Stomach (tissue), 9 donors: ENCODE data around the gene KRTAP17-1. TPM values are rescaled to one million over a fixed set of nuclear protein-coding genes. Genes with fewer than 3 reads are reported as not detected.

Experiments used
- DNase-seq, 2 donors: peaks; one replicate each; pipeline versions ENCODE4 v3.0.0 to v3.0.0-alpha.2; 2013 to 2019
- H3K27ac ChIP-seq, 5 donors: fragments of 200-600 bp in 4 of 5; sonication (generic) in 4 of 5; one replicate each; pipeline ENCODE4 v1.5.1; 2013 to 2019; ENCODE audit warnings: mild to moderate bottlenecking in 1 of 5, moderate library complexity in 1 of 5
- H3K27me3 ChIP-seq, 3 donors: fragments of 200-600 bp; sonication (generic); one replicate each; pipeline ENCODE4 v1.5.1; 2017 to 2019; ENCODE audit warnings: mixed run types in 1 of 3
- H3K36me3 ChIP-seq, 4 donors: fragments of 200-600 bp; sonication (generic); 1 replicate in 3 of 4; 2 replicates in 1 of 4; pipeline ENCODE4 v1.5.1; 2016 to 2019
- H3K4me1 ChIP-seq, 4 donors: fragments of 200-600 bp; sonication (generic); one replicate each; pipeline ENCODE4 v1.5.1; 2016 to 2019
- H3K4me3 ChIP-seq, 4 donors: fragments of 200-600 bp; sonication (generic) in 3 of 4; one replicate each; pipeline ENCODE4 v1.5.1; 2016 to 2019; ENCODE audit warnings: mild to moderate bottlenecking in 1 of 4
- H3K9me3 ChIP-seq, 4 donors: fragments of 200-600 bp; sonication (generic); one replicate each; pipeline ENCODE4 v1.5.1; 2016 to 2019
- CTCF ChIP-seq, 7 experiments: fragments of 450-650 bp in 4 of 7; fragments of 200-600 bp in 3 of 7; sonication (generic) in 3 of 7; IDR thresholded peaks; one replicate each; pipeline ENCODE4 v1.5.1; 2016 to 2019; ENCODE audit warnings: antibody characterized with exemption in 7 of 7, control low read depth in 2 of 7, mild to moderate bottlenecking in 1 of 7
- EP300 ChIP-seq: sonication (generic); formaldehyde crosslinking; IDR thresholded peaks from one replicate; pipeline ENCODE4 v1.6.1; 2017; ENCODE audit warnings: antibody characterized with exemption
- POLR2A ChIP-seq, 4 donors: fragments of 450-650 bp; IDR thresholded peaks; one replicate each; pipeline ENCODE4 v1.6.1; 2016; ENCODE audit warnings: antibody characterized with exemption in 4 of 4, control low read depth in 2 of 4, mild to moderate bottlenecking in 1 of 4, moderate library complexity in 1 of 4
- POLR2AphosphoS5 ChIP-seq, 3 donors: sonication (generic); formaldehyde crosslinking; IDR thresholded peaks; one replicate each; pipeline ENCODE4 v1.6.1; 2016; ENCODE audit warnings: antibody characterized with exemption in 3 of 3
- WGBS, 5 donors: extraction: QIAGEN DNeasy Blood & Tissue Kit in 3 of 5; methylation state at CpG; one replicate each; pipeline versions ENCODE4 v1.1.5 to v1.1.7; 2013 to 2018; 5-methylcytosine and 5-hydroxymethylcytosine counted together
- intact Hi-C: fragments of 100-400 bp; cut with DNase I; formaldehyde crosslinking; loops from one replicate; pipeline ENCODE4 v1.15.1; 2023; ENCODE audit warnings: low total_unique reads
- polyA plus RNA-seq, 3 donors: library from polyadenylated mRNA; stranded (reverse); fragments of 200-250 nt; gene quantifications; one replicate each; pipeline ENCODE4 v1.2.3, GENCODE V29; 2013
- total RNA-seq, 5 donors: library from RNA; depleted of rRNA; stranded (reverse); fragments of >200 nt; gene quantifications; one replicate each; pipeline versions ENCODE4 v1.1.0 to v1.2.3, GENCODE V29; 2014 to 2016
- donor health status: healthy with polysubstance abuse.
- donor health status: Bipolar disorder and iron deficiency.
- donor health status: healthy.

KRTAP17-1 gene
- total and polyA plus RNA-seq, 8 donors: not detected

DNA sequence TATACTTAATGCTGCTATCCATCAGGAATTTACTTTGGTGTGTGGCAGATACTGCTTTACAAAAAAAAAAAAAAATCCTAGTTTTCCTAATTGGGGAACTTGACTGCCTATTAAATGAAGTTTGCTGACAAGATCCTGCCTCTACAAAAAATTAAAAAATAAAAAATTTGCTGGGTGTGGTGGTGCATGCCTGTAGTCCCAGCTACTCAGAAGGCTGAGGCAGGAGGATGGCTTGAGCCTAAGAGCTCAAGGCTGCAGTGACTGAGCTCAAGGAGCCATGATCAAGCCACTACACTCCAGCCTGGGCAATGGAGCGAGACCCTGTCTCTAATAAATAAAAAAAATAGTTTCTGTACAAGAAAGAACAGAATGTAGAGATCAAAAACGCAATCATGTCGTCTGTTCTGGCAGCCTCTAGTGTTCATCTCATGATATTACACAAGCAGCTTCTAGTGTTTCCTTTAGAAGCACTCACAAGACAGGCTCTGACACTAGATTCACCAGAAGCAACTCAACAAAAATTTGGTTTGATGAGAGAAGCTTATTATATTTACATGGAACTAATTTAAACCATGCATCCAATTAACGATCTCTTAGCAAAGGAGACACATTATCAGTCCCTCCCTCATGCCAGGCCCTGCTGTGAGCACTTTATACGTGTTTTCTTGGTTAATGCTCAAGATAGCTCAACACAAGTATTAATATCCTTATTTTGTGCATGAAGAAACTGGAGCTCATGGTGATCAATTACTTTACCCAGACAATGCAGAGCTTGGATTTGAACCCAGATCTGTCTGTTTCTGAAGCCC is 6.8 kb upstream of the KRTAP17-1 start:
- WGBS, 5 donors: 30 to 37% (median 32%) methylated on average over 5 of the region's 5 CpGs
- Histone ChIP-seq H3K36me3 (no peaks in the 10 kb centered on the region), H3K4me3 (no peak overlapping the region), H3K27ac (no peak overlapping the region), H3K4me1 (no peaks in the 10 kb centered on the region), H3K27me3 (peaks cover 0 to 3% (median 0%) of the 10 kb centered on the region in 3 donors), H3K9me3 (peaks cover 0 to 17% (median 0%) of the 10 kb centered on the region in 4 donors)
- peak in 1 of 2 donors; percentile 69 for DNase-seq
- peak in 5 of 7 experiments; percentile 61 to 77 (median 67) for TF ChIP-seq CTCF (IDR thresholded peaks at IDR 0.05)
- TF ChIP-seq POLR2A (IDR thresholded peaks at IDR 0.05): no peak
- intact Hi-C loops: loop anchor here (10.0 kb wide), 1 partner anchor 417 kb away; no protein-coding TSS in a partner anchor

DNA sequence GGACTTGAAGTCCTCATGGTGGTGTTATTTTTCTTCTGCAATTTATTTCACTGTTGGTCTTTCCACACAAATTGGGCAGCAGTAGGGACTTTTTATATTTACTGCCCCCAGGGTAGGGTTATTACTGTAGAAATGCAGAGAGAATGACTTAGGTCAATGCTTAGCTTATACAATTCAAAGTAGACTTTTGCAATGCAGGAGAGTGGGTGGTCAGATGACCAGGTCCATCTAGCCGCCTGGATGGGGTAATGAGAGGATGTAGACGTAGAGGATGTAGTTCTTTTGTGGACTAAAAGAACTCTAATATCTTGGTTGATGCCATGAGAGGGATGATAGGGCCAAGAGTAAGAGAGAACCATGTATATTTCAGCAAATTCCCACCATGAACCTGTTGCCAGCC is 2.7 kb upstream of the KRTAP17-1 start:
- Histone ChIP-seq H3K27me3 (peaks cover 0 to 19% (median 3%) of the 10 kb centered on the region in 3 donors), H3K27ac (no peak overlapping the region), H3K4me1 (no peaks in the 10 kb centered on the region), H3K36me3 (no peaks in the 10 kb centered on the region), H3K9me3 (peaks cover 0 to 17% (median 0%) of the 10 kb centered on the region in 4 donors), H3K4me3 (no peak overlapping the region)
- 37 to 86% (median 60%) methylated on average over 2 of the region's 2 CpGs for WGBS, 5 donors
- TF ChIP-seq POLR2A (IDR thresholded peaks at IDR 0.05) (no peak), CTCF (IDR thresholded peaks at IDR 0.05) (no peak), EP300 (no peak), POLR2AphosphoS5 (IDR thresholded peaks at IDR 0.05) (no peak)
- no peak for DNase-seq
- intact Hi-C loops: no loop called here

GRCh38 chr17:41315814-41316445 is 420 bp upstream of the KRTAP17-1 start:
- 74 to 79% (median 76%) methylated on average over 16 to 17 of the region's 17 CpGs for WGBS, 5 donors

More at GRCh38 chr17:41315814-41316445, 420 bp upstream of the KRTAP17-1 start:
- no peak overlapping the region for H3K27ac ChIP-seq
- no peaks in the 10 kb centered on the region for H3K36me3 ChIP-seq
- H3K4me3 ChIP-seq: no peak overlapping the region
- TF ChIP-seq POLR2A (IDR thresholded peaks at IDR 0.05) (no peak), CTCF (IDR thresholded peaks at IDR 0.05) (no peak), EP300 (no peak), POLR2AphosphoS5 (IDR thresholded peaks at IDR 0.05) (no peak)
- H3K27me3 ChIP-seq: peaks cover 0 to 19% (median 3%) of the 10 kb centered on the region in 3 donors
- H3K4me1 ChIP-seq: no peaks in the 10 kb centered on the region
- H3K9me3 ChIP-seq: peaks cover 0 to 17% (median 0%) of the 10 kb centered on the region in 4 donors
- DNase-seq: no peak
- intact Hi-C loops: no loop called here
